ENCODE results near the gene CNTNAP2.

GRCh38 chr7:148397056-148397455, 2280.5 kb downstream of the CNTNAP2 start:
- TF ChIP-seq POLR2A (IDR thresholded peaks at IDR 0.05; ENCODE audit: low read length) (no peak), GATA1 (IDR thresholded peaks at IDR 0.05; ENCODE audit: low read depth, low read length) (no peak)
